SKM-1 treated with dmso at 0.1 percent for 144 hours (cell line): ENCODE results near the gene PICK1.
"Not testable (repeated sequence)": the region's sequence is repeated elsewhere in the genome, so short reads cannot be mapped to it uniquely, and the experiment has no call there.

Source experiments
- DNase-seq: peaks from one replicate; lab custom pipeline; 2025; ENCODE audit not compliant: unreplicated experiment; lab: John Stamatoyannopoulos, UW

PICK1 gene

GRCh38 chr22:38110863-38111852, 54.0 kb downstream of the PICK1 start:
- DNase-seq: no peak

- DNase-seq: no peak
Measured at GRCh38 chr22:38111925-38112355, 54.7 kb downstream of the PICK1 start.

GRCh38 chr22:38112381-38112780, 55.2 kb downstream of the PICK1 start:
- DNase-seq: no peak

GRCh38 chr22:38114484-38115398, 57.5 kb downstream of the PICK1 start:
- peak; percentile 49 for DNase-seq

- no peak for DNase-seq
Measured at GRCh38 chr22:38115423-38116205, 58.4 kb downstream of the PICK1 start.

- not testable (repeated sequence) for DNase-seq
Measured at GRCh38 chr22:38117556-38117955, 60.4 kb downstream of the PICK1 start.

GRCh38 chr22:38118182-38118581, 61.0 kb downstream of the PICK1 start:
- no peak for DNase-seq

- not testable (repeated sequence) for DNase-seq
Measured at GRCh38 chr22:38118747-38119146, 61.5 kb downstream of the PICK1 start.

- no peak for DNase-seq
Measured at GRCh38 chr22:38120359-38121110, 63.3 kb downstream of the PICK1 start.

GRCh38 chr22:38122616-38123015, 65.4 kb downstream of the PICK1 start:
- no peak for DNase-seq

GRCh38 chr22:38124236-38124974, 67.2 kb downstream of the PICK1 start:
- no peak for DNase-seq

GRCh38 chr22:38125038-38125610, 67.9 kb downstream of the PICK1 start:
- no peak for DNase-seq
